Smooth muscle cell (in vitro differentiated cells): ENCODE results near the gene OSBPL3. TPM values are rescaled to one million over a fixed set of nuclear protein-coding genes. Genes with fewer than 3 reads are reported as not detected.

Experiments used
- DNase-seq: peaks from one replicate; lab custom pipeline; 2025; ENCODE audit not compliant: unreplicated experiment; lab: John Stamatoyannopoulos, UW
- H2AFZ ChIP-seq: fragments of 200-600 bp; sonication (generic); 2 replicates; pipeline ENCODE4 v1.6.0; 2016; ENCODE audit warnings: antibody characterized with exemption, low read depth, mild to moderate bottlenecking
- H3F3A ChIP-seq: fragments of 200-600 bp; sonication (generic); 2 replicates; pipeline ENCODE4 v1.6.0; 2017; ENCODE audit warnings: antibody characterized with exemption, low read depth
- H3K27ac ChIP-seq: fragments of 200-600 bp; sonication (generic); 2 replicates; pipeline ENCODE4 v1.5.1; 2016; ENCODE audit warnings: low read depth, mild to moderate bottlenecking
- H3K27me3 ChIP-seq: fragments of 200-600 bp; sonication (generic); 2 replicates; pipeline ENCODE4 v1.6.1; 2016; ENCODE audit warnings: low read depth, mild to moderate bottlenecking
- H3K36me3 ChIP-seq: fragments of 200-600 bp; sonication (generic); 2 replicates; pipeline ENCODE4 v1.5.1; 2016; ENCODE audit warnings: low read depth
- H3K4me1 ChIP-seq: fragments of 200-600 bp; sonication (generic); 2 replicates; pipeline ENCODE4 v1.5.1; 2016; ENCODE audit warnings: low read depth
- H3K4me2 ChIP-seq: fragments of 200-600 bp; sonication (generic); 2 replicates; pipeline ENCODE4 v1.6.0; 2016; ENCODE audit warnings: mild to moderate bottlenecking
- H3K4me3 ChIP-seq: fragments of 200-600 bp; sonication (generic); 2 replicates; pipeline ENCODE4 v1.5.1; 2016; ENCODE audit warnings: mild to moderate bottlenecking
- H3K79me2 ChIP-seq: fragments of 200-600 bp; sonication (generic); 2 replicates; pipeline ENCODE4 v1.6.0; 2016; ENCODE audit warnings: low read depth, mild to moderate bottlenecking
- H3K9ac ChIP-seq: fragments of 200-600 bp; sonication (generic); 2 replicates; pipeline ENCODE4 v1.6.0; 2016; ENCODE audit warnings: low read depth
- H3K9me3 ChIP-seq: fragments of 200-600 bp; sonication (generic); replicated peaks from 2 replicates; pipeline ENCODE4 v1.5.1; 2016; ENCODE audit warnings: low read depth
- H4K20me1 ChIP-seq: fragments of 200-600 bp; sonication (generic); 2 replicates; pipeline ENCODE4 v1.6.0; 2016; ENCODE audit warnings: low read depth
- CTCF ChIP-seq: fragments of 200-600 bp; sonication (generic); IDR thresholded peaks from 2 replicates; pipeline ENCODE4 v1.5.1; 2017; ENCODE audit warnings: borderline replicate concordance, mild to moderate bottlenecking, antibody characterized with exemption; ENCODE audit not compliant: insufficient read depth, poor library complexity, severe bottlenecking
- WGBS: methylation state at CpG from one replicate; pipeline ENCODE4 v1.1.7; 2016; ENCODE audit warnings: low lambda C conversion rate; 5-methylcytosine and 5-hydroxymethylcytosine counted together
- polyA plus RNA-seq: library from polyadenylated mRNA; unstranded; fragments of >200 nt; fragmentation: Nextera tagmentation; extraction: Ambion mirVana; gene quantifications from 2 replicates; pipeline ENCODE4 v1.2.1, GENCODE V29; 2016
- total RNA-seq: library from RNA; depleted of rRNA; stranded (reverse); fragments of >200 nt; gene quantifications from 2 replicates; pipeline ENCODE4 v1.2.3, GENCODE V29; 2014

The OSBPL3 gene
- total and polyA plus RNA-seq, 2 experiments from 2014 or later: 6.2 to 16.3 TPM

- Histone ChIP-seq H3K36me3 (no peaks in the 10 kb centered on the region), H3K9me3 (no peaks in the 10 kb centered on the region), H3K79me2 (no peaks in the 10 kb centered on the region), H3K27me3 (no peaks in the 10 kb centered on the region), H4K20me1 (peaks cover 5% of the 10 kb centered on the region), H3K4me3 (no peak overlapping the region), H3K27ac (no peak overlapping the region), H3K4me2 (no peak overlapping the region), H3K4me1 (no peaks in the 10 kb centered on the region), H2AFZ (no peak overlapping the region), H3K9ac (no peak overlapping the region), H3F3A (no peaks in the 10 kb centered on the region)
- 64% methylated on average over 3 of the region's 3 CpGs for WGBS
- TF ChIP-seq CTCF: no peak
- DNase-seq: no peak
Measured at GRCh38 chr7:24882989-24883621, 96.9 kb downstream of the OSBPL3 start.

- no peak overlapping the region for H3K27ac ChIP-seq
- H3F3A ChIP-seq: no peaks in the 10 kb centered on the region
- DNase-seq: no peak
- no peaks in the 10 kb centered on the region for H3K27me3 ChIP-seq
- no peak overlapping the region for H2AFZ ChIP-seq
- no peaks in the 10 kb centered on the region for H3K4me1 ChIP-seq
- no peaks in the 10 kb centered on the region for H3K9me3 ChIP-seq
- H4K20me1 ChIP-seq: peaks cover 5% of the 10 kb centered on the region
- H3K79me2 ChIP-seq: no peaks in the 10 kb centered on the region
- H3K4me3 ChIP-seq: no peak overlapping the region
- H3K9ac ChIP-seq: no peak overlapping the region
- no peak overlapping the region for H3K4me2 ChIP-seq
- TF ChIP-seq CTCF: no peak
- H3K36me3 ChIP-seq: no peaks in the 10 kb centered on the region
- 72% methylated on average over 4 of the region's 4 CpGs for WGBS
Measured at GRCh38 chr7:24881623-24882022, 98.4 kb downstream of the OSBPL3 start.

GRCh38 chr7:24880886-24881285, 99.1 kb downstream of the OSBPL3 start:
- Histone ChIP-seq H3F3A (no peaks in the 10 kb centered on the region), H3K27me3 (no peaks in the 10 kb centered on the region), H3K4me3 (no peak overlapping the region), H3K27ac (no peak overlapping the region), H3K9ac (no peak overlapping the region), H3K4me1 (no peaks in the 10 kb centered on the region), H2AFZ (no peak overlapping the region), H4K20me1 (peaks cover 5% of the 10 kb centered on the region), H3K36me3 (no peaks in the 10 kb centered on the region), H3K79me2 (no peaks in the 10 kb centered on the region), H3K9me3 (no peaks in the 10 kb centered on the region), H3K4me2 (no peak overlapping the region)
- no peak for TF ChIP-seq CTCF
- DNase-seq: no peak

- H3K4me2 ChIP-seq: no peak overlapping the region
Measured at GRCh38 chr7:24879291-24879690, 100.7 kb downstream of the OSBPL3 start.

More at GRCh38 chr7:24879291-24879690, 100.7 kb downstream of the OSBPL3 start:
- Histone ChIP-seq H3K27me3 (no peaks in the 10 kb centered on the region), H3K4me1 (no peaks in the 10 kb centered on the region), H3K79me2 (no peaks in the 10 kb centered on the region), H3K4me3 (no peak overlapping the region), H3K9me3 (no peaks in the 10 kb centered on the region), H2AFZ (no peak overlapping the region), H3K9ac (no peak overlapping the region), H3F3A (no peaks in the 10 kb centered on the region), H3K27ac (no peak overlapping the region), H3K36me3 (no peaks in the 10 kb centered on the region), H4K20me1 (peaks cover 5% of the 10 kb centered on the region)
- WGBS: 49% methylated on average over 2 of the region's 2 CpGs
- DNase-seq: no peak
- TF ChIP-seq CTCF: no peak
